ENCODE data around the gene MFN1.

- TF ChIP-seq, protein P1, sequence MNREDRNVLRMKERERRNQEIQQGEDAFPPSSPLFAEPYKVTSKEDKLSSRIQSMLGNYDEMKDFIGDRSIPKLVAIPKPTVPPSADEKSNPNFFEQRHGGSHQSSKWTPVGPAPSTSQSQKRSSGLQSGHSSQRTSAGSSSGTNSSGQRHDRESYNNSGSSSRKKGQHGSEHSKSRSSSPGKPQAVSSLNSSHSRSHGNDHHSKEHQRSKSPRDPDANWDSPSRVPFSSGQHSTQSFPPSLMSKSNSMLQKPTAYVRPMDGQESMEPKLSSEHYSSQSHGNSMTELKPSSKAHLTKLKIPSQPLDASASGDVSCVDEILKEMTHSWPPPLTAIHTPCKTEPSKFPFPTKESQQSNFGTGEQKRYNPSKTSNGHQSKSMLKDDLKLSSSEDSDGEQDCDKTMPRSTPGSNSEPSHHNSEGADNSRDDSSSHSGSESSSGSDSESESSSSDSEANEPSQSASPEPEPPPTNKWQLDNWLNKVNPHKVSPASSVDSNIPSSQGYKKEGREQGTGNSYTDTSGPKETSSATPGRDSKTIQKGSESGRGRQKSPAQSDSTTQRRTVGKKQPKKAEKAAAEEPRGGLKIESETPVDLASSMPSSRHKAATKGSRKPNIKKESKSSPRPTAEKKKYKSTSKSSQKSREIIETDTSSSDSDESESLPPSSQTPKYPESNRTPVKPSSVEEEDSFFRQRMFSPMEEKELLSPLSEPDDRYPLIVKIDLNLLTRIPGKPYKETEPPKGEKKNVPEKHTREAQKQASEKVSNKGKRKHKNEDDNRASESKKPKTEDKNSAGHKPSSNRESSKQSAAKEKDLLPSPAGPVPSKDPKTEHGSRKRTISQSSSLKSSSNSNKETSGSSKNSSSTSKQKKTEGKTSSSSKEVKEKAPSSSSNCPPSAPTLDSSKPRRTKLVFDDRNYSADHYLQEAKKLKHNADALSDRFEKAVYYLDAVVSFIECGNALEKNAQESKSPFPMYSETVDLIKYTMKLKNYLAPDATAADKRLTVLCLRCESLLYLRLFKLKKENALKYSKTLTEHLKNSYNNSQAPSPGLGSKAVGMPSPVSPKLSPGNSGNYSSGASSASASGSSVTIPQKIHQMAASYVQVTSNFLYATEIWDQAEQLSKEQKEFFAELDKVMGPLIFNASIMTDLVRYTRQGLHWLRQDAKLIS (CRISPR knock-in tag; IDR thresholded peaks at IDR 0.05): no peak
- TF ChIP-seq CTCF (CRISPR knock-in tag; IDR thresholded peaks at IDR 0.05) (no peak), TOE1 (CRISPR knock-in tag; IDR thresholded peaks at IDR 0.05) (no peak)
Measured at GRCh38 chr3:179404307-179404706, 56.8 kb downstream of the MFN1 start.
